ENCODE data around the gene NFKB2.

DNA sequence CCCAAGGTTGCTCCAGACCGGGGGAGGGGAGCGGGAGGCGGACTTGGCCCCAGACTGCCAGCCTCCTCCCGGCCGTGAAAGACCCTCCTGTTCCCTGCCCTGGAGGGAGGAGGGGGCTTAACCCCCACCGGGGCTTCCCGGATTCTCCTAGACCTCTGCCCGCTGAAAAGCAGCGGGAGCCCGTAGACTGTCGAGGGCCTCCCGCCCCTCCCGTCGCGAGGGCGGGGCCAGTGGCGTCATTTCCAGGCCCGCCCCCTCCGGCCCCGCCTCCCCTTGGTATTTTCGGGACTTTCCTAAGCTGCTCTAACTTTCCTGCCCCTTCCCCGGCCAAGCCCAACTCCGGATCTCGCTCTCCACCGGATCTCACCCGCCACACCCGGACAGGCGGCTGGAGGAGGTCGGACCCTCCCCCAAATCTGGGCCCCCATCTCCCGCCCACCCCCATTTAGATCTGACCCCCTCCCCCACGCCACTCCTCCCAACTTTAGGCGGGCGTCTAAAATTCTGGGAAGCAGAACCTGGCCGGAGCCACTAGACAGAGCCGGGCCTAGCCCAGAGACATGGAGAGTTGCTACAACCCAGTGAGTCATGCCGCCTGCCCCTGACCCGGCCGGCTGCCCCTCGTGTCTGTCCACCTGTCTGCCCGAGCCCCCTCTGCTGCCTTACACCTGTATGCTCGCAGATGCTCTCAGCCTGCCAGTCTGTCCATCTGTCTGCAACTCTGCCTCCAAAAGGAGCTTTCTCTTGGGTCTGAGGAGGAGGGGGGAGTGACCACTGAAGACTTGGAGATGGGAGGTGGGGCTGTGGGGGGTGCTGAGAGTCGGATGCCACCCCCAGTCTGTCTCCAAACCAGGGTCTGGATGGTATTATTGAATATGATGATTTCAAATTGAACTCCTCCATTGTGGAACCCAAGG is at the start of gene NFKB2:
- no peak for TF ChIP-seq CTCF (IDR thresholded peaks at IDR 0.05; ENCODE audit: insufficient read depth, low read length)
- no peak for TF ChIP-seq POLR2AphosphoS5 (IDR thresholded peaks at IDR 0.05; ENCODE audit: low read depth)
- TF ChIP-seq GABPA (IDR thresholded peaks at IDR 0.05; ENCODE audit: low read depth) = no peak
- no peak for TF ChIP-seq SPI1 (IDR thresholded peaks at IDR 0.05; ENCODE audit: borderline replicate concordance, low read depth)
- TF ChIP-seq, protein P1, sequence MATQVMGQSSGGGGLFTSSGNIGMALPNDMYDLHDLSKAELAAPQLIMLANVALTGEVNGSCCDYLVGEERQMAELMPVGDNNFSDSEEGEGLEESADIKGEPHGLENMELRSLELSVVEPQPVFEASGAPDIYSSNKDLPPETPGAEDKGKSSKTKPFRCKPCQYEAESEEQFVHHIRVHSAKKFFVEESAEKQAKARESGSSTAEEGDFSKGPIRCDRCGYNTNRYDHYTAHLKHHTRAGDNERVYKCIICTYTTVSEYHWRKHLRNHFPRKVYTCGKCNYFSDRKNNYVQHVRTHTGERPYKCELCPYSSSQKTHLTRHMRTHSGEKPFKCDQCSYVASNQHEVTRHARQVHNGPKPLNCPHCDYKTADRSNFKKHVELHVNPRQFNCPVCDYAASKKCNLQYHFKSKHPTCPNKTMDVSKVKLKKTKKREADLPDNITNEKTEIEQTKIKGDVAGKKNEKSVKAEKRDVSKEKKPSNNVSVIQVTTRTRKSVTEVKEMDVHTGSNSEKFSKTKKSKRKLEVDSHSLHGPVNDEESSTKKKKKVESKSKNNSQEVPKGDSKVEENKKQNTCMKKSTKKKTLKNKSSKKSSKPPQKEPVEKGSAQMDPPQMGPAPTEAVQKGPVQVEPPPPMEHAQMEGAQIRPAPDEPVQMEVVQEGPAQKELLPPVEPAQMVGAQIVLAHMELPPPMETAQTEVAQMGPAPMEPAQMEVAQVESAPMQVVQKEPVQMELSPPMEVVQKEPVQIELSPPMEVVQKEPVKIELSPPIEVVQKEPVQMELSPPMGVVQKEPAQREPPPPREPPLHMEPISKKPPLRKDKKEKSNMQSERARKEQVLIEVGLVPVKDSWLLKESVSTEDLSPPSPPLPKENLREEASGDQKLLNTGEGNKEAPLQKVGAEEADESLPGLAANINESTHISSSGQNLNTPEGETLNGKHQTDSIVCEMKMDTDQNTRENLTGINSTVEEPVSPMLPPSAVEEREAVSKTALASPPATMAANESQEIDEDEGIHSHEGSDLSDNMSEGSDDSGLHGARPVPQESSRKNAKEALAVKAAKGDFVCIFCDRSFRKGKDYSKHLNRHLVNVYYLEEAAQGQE (IDR thresholded peaks at IDR 0.05; ENCODE audit: insufficient replicate concordance, low read depth) = no peak

All from HL-60 (cell line).